Peyer's patch (tissue), 4 donors: ENCODE measurements around the gene C15orf39. TPM values are rescaled to one million over a fixed set of nuclear protein-coding genes. Genes with fewer than 3 reads are reported as not detected.
"Not testable (repeated sequence)": the region's sequence is repeated elsewhere in the genome, so short reads cannot be mapped to it uniquely, and the experiment has no call there.

Experiments
- DNase-seq, 3 donors: peaks; one replicate each; pipeline ENCODE4 v3.0.0-alpha.2; 2017 to 2019
- H3K27ac ChIP-seq, 4 donors: fragments of 200-600 bp; sonication (generic); one replicate each; pipeline ENCODE4 v1.5.1; 2016 to 2019
- H3K27me3 ChIP-seq, 2 donors: fragments of 200-600 bp; sonication (generic); one replicate each; pipeline ENCODE4 v1.5.1; 2019
- H3K36me3 ChIP-seq, 3 donors: fragments of 200-600 bp; sonication (generic); one replicate each; pipeline ENCODE4 v1.5.1; 2016 to 2019
- H3K4me1 ChIP-seq, 4 donors: fragments of 200-600 bp; sonication (generic); one replicate each; pipeline ENCODE4 v1.5.1; 2016 to 2019
- H3K4me3 ChIP-seq, 4 donors: fragments of 200-600 bp; sonication (generic); 1 replicate in 3 of 4; 2 replicates in 1 of 4; pipeline ENCODE4 v1.5.1; 2016 to 2019; ENCODE audit warnings: mild to moderate bottlenecking in 1 of 4
- H3K9me3 ChIP-seq, 4 donors: fragments of 200-600 bp; sonication (generic); one replicate each; pipeline ENCODE4 v1.5.1; 2016 to 2019; ENCODE audit warnings: mild to moderate bottlenecking in 1 of 4
- POLR2A ChIP-seq, 2 donors: fragments of 450-650 bp; IDR thresholded peaks; one replicate each; pipeline ENCODE4 v1.5.1; 2017; ENCODE audit warnings: antibody characterized with exemption in 2 of 2, mild to moderate bottlenecking in 2 of 2, moderate library complexity in 2 of 2
- total RNA-seq, 4 donors: library from RNA; depleted of rRNA; stranded (reverse); fragments of >200 nt; gene quantifications; one replicate each; pipeline ENCODE4 v1.1.0, GENCODE V29; 2016
- TF ChIP-seq, protein P1 (sequence below), 6 experiments: fragments of 450-650 bp in 4 of 6; fragments of 200-600 bp in 2 of 6; sonication (generic) in 1 of 6; IDR thresholded peaks; one replicate each; pipeline ENCODE4 v1.5.1; 2017 to 2019; ENCODE audit warnings: antibody characterized with exemption in 6 of 6, mild to moderate bottlenecking in 3 of 6, moderate library complexity in 1 of 6

Gene C15orf39
- total RNA-seq, 4 donors from 2014 or later: 13.1 to 31.9 (median 26.7) TPM

DNA sequence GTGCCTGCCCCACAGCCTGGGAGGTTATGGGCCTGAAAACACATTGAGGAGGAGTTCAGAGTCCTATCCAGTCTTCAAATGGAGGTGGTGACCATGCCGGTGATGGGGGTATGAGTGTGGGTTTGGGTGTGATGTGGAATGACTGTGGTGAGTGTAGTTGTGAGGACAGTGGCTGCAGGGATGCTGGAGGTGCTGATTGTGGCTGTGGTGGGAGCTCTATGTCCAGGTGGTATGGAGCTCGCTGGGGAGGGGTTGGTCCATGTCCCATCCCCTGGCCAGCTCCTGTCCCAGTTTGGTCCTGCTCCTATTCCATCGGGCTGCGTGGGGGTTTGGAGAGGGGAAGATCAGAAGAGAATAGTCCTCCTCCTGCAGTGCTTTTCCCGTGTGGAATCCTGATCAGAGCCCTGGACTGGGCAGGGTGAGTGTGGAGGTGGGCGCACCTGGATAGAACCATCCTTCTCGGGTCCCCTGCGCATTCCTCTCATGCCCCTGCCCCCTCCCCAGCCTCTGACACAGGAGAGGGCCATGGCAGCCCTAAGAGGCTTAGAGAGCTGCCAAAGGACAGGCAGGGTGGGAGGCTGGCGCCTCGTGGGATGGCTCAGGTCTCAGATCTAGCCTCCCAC, 33.5 kb downstream of the C15orf39 start:
- Histone ChIP-seq H3K27me3 (no peaks in the 10 kb centered on the region), H3K9me3 (no peaks in the 10 kb centered on the region), H3K4me3 (no peak overlapping the region), H3K27ac (no peak overlapping the region), H3K36me3 (no peaks in the 10 kb centered on the region), H3K4me1 (no peaks in the 10 kb centered on the region)
- DNase-seq: peak in 1 of 3 donors; percentile 34
- no peak for TF ChIP-seq POLR2A (IDR thresholded peaks at IDR 0.05)
- TF ChIP-seq, protein P1, sequence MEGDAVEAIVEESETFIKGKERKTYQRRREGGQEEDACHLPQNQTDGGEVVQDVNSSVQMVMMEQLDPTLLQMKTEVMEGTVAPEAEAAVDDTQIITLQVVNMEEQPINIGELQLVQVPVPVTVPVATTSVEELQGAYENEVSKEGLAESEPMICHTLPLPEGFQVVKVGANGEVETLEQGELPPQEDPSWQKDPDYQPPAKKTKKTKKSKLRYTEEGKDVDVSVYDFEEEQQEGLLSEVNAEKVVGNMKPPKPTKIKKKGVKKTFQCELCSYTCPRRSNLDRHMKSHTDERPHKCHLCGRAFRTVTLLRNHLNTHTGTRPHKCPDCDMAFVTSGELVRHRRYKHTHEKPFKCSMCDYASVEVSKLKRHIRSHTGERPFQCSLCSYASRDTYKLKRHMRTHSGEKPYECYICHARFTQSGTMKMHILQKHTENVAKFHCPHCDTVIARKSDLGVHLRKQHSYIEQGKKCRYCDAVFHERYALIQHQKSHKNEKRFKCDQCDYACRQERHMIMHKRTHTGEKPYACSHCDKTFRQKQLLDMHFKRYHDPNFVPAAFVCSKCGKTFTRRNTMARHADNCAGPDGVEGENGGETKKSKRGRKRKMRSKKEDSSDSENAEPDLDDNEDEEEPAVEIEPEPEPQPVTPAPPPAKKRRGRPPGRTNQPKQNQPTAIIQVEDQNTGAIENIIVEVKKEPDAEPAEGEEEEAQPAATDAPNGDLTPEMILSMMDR (IDR thresholded peaks at IDR 0.05): no peak

DNA sequence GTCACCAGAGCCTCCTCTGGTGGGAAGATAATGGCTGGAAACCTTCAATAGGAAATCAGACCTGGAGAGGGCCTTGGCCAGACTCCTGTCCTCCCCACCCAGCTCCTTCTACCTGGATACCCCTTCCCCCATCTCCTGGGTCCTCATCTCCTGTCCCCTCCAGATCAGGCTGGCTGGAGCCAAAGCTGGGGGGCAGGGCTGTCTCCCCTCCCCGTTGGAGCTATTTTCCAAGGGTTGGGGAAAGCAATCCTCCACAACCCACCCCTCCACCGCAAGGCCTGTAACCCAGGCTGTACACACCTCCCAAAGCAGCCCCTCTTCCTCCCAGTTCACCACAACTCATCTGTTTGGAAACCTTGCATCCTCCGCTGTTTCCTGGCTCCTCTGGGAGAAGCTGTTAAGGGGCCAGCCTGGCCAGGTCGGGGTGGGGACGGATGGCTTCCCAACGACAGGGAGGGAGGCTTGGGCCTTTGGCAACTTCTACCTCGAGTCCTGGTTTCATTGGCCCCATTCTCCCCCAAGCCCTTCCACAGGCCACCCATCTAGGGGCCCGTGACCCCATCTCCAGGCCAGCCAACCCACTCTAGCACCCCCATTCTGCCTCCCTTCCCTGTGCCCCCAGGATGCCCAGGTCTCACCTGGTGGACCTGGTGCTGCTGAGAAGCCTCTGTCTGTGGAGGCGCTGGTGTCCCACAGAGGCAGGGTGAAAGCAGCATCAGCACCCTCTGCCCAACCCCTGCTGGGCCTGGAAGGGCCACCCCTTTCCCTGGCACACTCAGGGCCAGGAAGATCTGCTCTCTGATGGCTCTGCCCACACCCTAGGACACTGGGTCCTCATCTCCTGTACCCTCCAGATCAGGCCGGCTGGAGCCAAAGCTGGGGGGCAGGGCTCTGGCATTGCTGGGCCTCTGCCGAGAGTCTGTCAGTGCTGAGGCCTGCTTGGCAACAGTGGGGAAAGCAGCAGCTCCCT, 34.4 kb downstream of the C15orf39 start:
- no peak overlapping the region for H3K27ac ChIP-seq
- no peaks in the 10 kb centered on the region for H3K9me3 ChIP-seq
- no peak overlapping the region for H3K4me3 ChIP-seq
- H3K27me3 ChIP-seq: no peaks in the 10 kb centered on the region
- H3K4me1 ChIP-seq: no peaks in the 10 kb centered on the region
- no peak for TF ChIP-seq POLR2A (IDR thresholded peaks at IDR 0.05)
- TF ChIP-seq, protein P1 (IDR thresholded peaks at IDR 0.05): no peak
- no peaks in the 10 kb centered on the region for H3K36me3 ChIP-seq
- DNase-seq: peak in 1 of 3 donors; percentile 19

DNA sequence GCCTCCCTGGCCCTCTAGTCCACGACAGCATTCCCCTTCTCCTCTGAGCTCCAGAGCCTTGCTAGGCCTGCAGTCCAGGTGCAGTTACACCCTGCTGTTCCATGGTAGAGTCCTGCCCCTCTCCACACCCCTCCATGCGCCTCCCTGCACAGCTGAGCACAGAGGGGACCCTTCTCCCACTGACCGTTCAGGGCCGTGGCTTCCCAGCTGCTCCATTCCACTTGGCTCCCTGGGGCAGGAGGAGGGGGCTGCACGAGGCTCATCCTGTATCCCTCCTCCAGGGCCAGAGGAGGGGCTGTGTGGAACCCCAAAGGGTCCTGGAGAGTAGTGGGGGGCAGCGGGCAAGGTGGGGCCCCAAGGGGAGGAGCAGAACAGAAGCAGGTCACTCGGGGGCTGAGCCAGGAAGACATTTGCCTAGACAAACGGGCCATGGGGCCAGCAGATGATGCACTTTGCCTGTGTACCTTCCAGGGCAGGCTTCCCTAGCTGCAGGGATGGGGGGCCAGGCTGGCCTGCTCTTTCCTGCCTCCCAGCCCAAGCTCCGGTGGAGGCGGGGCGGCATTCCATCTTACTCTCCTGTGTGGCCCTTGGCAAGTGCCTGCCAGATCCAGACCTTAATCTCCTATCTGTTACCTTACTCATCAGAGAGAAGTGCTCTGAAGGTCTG, 35.8 kb downstream of the C15orf39 start:
- Histone ChIP-seq H3K4me3 (no peak overlapping the region), H3K9me3 (no peaks in the 10 kb centered on the region), H3K4me1 (no peaks in the 10 kb centered on the region), H3K27ac (no peak overlapping the region), H3K36me3 (no peaks in the 10 kb centered on the region), H3K27me3 (no peaks in the 10 kb centered on the region)
- DNase-seq: peak in 1 of 3 donors; percentile 34
- TF ChIP-seq POLR2A (IDR thresholded peaks at IDR 0.05): no peak
- TF ChIP-seq, protein P1 (IDR thresholded peaks at IDR 0.05): no peak

DNA sequence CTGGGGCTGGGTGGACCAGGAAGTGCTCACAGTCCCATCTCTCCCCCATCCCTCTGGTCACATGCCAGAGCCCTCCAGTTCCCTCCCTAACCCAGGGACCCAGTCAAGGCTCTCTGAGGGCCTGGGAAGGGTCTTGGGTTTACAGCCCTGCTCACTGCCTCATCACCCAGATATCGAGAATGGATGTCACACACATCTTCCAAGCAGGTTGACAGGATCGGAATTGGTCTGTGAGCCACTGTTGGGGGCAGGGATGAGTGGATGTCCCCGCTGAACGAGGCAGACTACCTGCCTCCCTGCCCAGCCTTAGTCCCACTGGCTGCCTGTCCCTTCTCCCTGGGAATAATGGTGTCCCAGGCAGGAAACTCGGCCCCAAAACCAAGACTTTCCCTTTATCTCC, 36.5 kb downstream of the C15orf39 start:
- no peaks in the 10 kb centered on the region for H3K9me3 ChIP-seq
- no peaks in the 10 kb centered on the region for H3K27me3 ChIP-seq
- DNase-seq: no peak
- TF ChIP-seq, protein P1 (IDR thresholded peaks at IDR 0.05): no peak
- TF ChIP-seq POLR2A (IDR thresholded peaks at IDR 0.05): no peak
- no peaks in the 10 kb centered on the region for H3K36me3 ChIP-seq
- no peak overlapping the region for H3K4me3 ChIP-seq
- H3K27ac ChIP-seq: no peak overlapping the region
- no peaks in the 10 kb centered on the region for H3K4me1 ChIP-seq

DNA sequence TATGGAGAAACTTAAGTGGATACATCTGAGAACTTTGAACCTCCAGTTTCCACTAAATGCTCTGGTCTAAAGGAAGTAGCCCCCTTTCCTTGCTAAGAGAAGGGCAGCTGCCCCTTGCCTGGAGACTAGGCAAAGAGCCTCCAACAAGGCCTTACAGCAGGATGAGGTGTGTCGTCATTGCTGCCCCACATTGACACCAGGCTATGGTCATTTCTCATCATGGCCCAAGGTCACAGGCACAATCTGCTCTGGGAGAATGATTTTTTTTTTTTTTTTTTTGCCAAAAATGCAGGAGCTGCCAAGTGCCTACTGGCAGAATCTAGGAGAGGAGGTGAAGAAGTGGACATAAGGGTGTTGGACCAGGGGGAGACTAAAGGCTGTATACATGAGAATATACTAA, 44.1 kb downstream of the C15orf39 start:
- H3K27ac ChIP-seq, H3K4me3 ChIP-seq, H3K27me3 ChIP-seq, H3K4me1 ChIP-seq, H3K9me3 ChIP-seq, H3K36me3 ChIP-seq, DNase-seq: not testable (repeated sequence)

DNA sequence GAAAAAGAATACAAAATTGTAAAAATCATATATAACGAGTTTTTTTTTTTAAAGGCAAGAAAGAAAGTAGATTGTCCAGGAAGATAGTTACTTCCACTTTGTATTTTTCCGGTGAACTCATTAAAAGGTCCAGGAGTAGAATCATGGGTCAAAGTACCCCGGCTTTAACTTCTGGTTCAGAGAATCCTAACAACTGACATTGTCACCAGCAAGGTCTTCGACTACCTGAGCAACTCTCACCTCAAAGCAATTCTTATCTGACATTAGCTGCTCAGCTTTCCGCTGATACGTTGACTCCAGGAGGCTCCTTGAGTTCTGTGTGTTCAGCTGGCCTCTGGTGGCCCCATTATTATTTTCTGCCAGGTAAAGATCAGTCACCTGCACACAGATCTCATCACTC, 47.3 kb downstream of the C15orf39 start:
- H3K9me3 ChIP-seq, DNase-seq: not testable (repeated sequence)

More for the DNA sequence above, 47.3 kb downstream of the C15orf39 start:
- H3K27ac ChIP-seq, H3K27me3 ChIP-seq, H3K36me3 ChIP-seq, H3K4me1 ChIP-seq, H3K4me3 ChIP-seq: not testable (repeated sequence)
